CD4-positive, alpha-beta T cell (primary cell): ENCODE measurements around the gene SEMA6D. TPM values are rescaled to one million over a fixed set of nuclear protein-coding genes. Genes with fewer than 3 reads are reported as not detected.

Source experiments
- ATAC-seq: fragments of 200-7000 bp; cut with Tn5 transposase; one replicate; pipeline ENCODE4 v1.10.0; 2022; ENCODE audit warnings: mild to moderate bottlenecking; ENCODE audit not compliant: poor library complexity
- CTCF ChIA-PET: fragments of 350-600 bp; sonication (Branson Sonifier 250); formaldehyde crosslinking; loops from one replicate; lab custom pipeline; 2021; ENCODE audit warnings: antibody characterized with exemption, inconsistent platforms; lab: Charles Lee
- POLR2A ChIA-PET: fragments of 350-600 bp; sonication (Branson Sonifier 250); formaldehyde crosslinking; loops from one replicate; lab custom pipeline; 2021; ENCODE audit warnings: antibody characterized with exemption, inconsistent platforms; lab: Charles Lee
- DNase-seq, 14 experiments: peaks; one replicate each; pipeline ENCODE4 v3.0.0-alpha.2; 2013 to 2020; ENCODE audit warnings: mixed read lengths in 2 of 14
- H3K27ac ChIP-seq, 2 donors: one replicate each; pipeline versions ENCODE4 v1.5.1 to v1.7.0; 2013; ENCODE audit warnings: low read length in 2 of 2, low read depth in 1 of 2, mild to moderate bottlenecking in 1 of 2
- H3K27me3 ChIP-seq, 2 experiments: 1 replicate in 1 of 2; 2 replicates in 1 of 2; pipeline versions ENCODE4 v1.6.1 to v1.7.0; 2013; ENCODE audit warnings: low read length in 2 of 2, control low read depth in 1 of 2, mild to moderate bottlenecking in 1 of 2, moderate library complexity in 1 of 2; ENCODE audit not compliant: insufficient read depth in 2 of 2, control insufficient read depth in 1 of 2
- H3K36me3 ChIP-seq: one replicate; pipeline ENCODE4 v1.6.1; 2013; ENCODE audit warnings: low read length, control low read depth; ENCODE audit not compliant: insufficient read depth
- H3K4me1 ChIP-seq: one replicate; pipeline ENCODE4 v1.6.1; 2013; ENCODE audit warnings: low read length, control low read depth; ENCODE audit not compliant: insufficient read depth
- H3K4me3 ChIP-seq: one replicate; pipeline ENCODE4 v1.5.1; 2013; ENCODE audit warnings: mild to moderate bottlenecking, low read length, moderate library complexity
- H3K9me3 ChIP-seq, 2 experiments: 1 replicate in 1 of 2; 2 replicates in 1 of 2; pipeline versions ENCODE4 v1.6.1 to v1.7.0; 2013; ENCODE audit warnings: low read length in 2 of 2, mild to moderate bottlenecking in 2 of 2, control low read depth in 1 of 2, moderate library complexity in 1 of 2; ENCODE audit not compliant: control insufficient read depth in 1 of 2, insufficient read depth in 1 of 2
- H3K27ac Mint-ChIP-seq: one replicate; pipeline ENCODE4 v1.8.0; 2020; ENCODE audit warnings: mixed read lengths
- H3K27me3 Mint-ChIP-seq: one replicate; pipeline ENCODE4 v1.8.0; 2021; ENCODE audit warnings: mixed read lengths
- H3K36me3 Mint-ChIP-seq: one replicate; pipeline ENCODE4 v1.8.0; 2021; ENCODE audit warnings: low read depth, mixed read lengths
- H3K4me1 Mint-ChIP-seq: one replicate; pipeline ENCODE4 v1.8.0; 2021; ENCODE audit warnings: low read depth, mixed read lengths
- H3K4me3 Mint-ChIP-seq: one replicate; pipeline ENCODE4 v1.8.0; 2020; ENCODE audit warnings: mild to moderate bottlenecking, mixed read lengths
- H3K9me3 Mint-ChIP-seq: one replicate; pipeline ENCODE4 v1.8.0; 2020; ENCODE audit warnings: mixed read lengths
- CTCF ChIP-seq: fragments of 200-600 bp; IDR thresholded peaks from one replicate; pipeline ENCODE4 v1.8.0; 2022; ENCODE audit warnings: antibody characterized with exemption, mild to moderate bottlenecking
- intact Hi-C, 2 experiments: fragments of 100-400 bp; cut with DNase I in 1 of 2; cut with micrococcal nuclease in 1 of 2; formaldehyde crosslinking; loops; one replicate each; pipeline versions ENCODE4 v1.15.1 to v1.9.0; 2023 to 2025; cut with DNase I, micrococcal nuclease
- total RNA-seq, 174 experiments: library from RNA in 2 of 174; stranded (reverse) in 2 of 174; gene quantifications; one replicate each; pipeline ENCODE4 v1.2.3 and lab custom pipeline; 2021 to 2026

The SEMA6D gene
- total RNA-seq, 2 experiments from 2014 or later: not detected

GRCh38 chr15:47726399-47726823 is 9.1 kb downstream of the SEMA6D start:
- no peak for TF ChIP-seq CTCF
- no peaks in the 10 kb centered on the region for H3K4me1 ChIP-seq
- Mint-ChIP-seq H3K27me3 (peaks cover 27% of the 10 kb centered on the region), H3K27ac (no peak overlapping the region), H3K4me1 (no peaks in the 10 kb centered on the region), H3K36me3 (no peaks in the 10 kb centered on the region), H3K4me3 (no peak overlapping the region), H3K9me3 (no peaks in the 10 kb centered on the region)
- no peak for DNase-seq
- H3K27ac ChIP-seq: no peak overlapping the region
- H3K27me3 ChIP-seq: peaks cover 0 to under 1% of the 10 kb centered on the region in 2 experiments
- ATAC-seq: no peak
- CTCF ChIA-PET: no interaction called here
- peaks cover 0 to 7% of the 10 kb centered on the region in 2 experiments for H3K9me3 ChIP-seq
- no peaks in the 10 kb centered on the region for H3K36me3 ChIP-seq
- intact Hi-C loops: no loop called here
- POLR2A ChIA-PET: no interaction called here
- H3K4me3 ChIP-seq: no peak overlapping the region

GRCh38 chr15:47727137-47727536 is 9.8 kb downstream of the SEMA6D start:
- Mint-ChIP-seq H3K4me1 (no peaks in the 10 kb centered on the region), H3K27me3 (peaks cover 21% of the 10 kb centered on the region), H3K36me3 (no peaks in the 10 kb centered on the region), H3K4me3 (no peak overlapping the region), H3K9me3 (no peaks in the 10 kb centered on the region), H3K27ac (no peak overlapping the region)
- ChIA-PET CTCF (no interaction called here), POLR2A (no interaction called here)
- H3K27me3 ChIP-seq: no peaks in the 10 kb centered on the region
- H3K4me1 ChIP-seq: no peaks in the 10 kb centered on the region
- H3K4me3 ChIP-seq: no peak overlapping the region
- no peak overlapping the region for H3K27ac ChIP-seq
- no peaks in the 10 kb centered on the region for H3K36me3 ChIP-seq
- peaks cover 0 to 7% of the 10 kb centered on the region in 2 experiments for H3K9me3 ChIP-seq
- DNase-seq: no peak
- intact Hi-C loops: no loop called here
- ATAC-seq: no peak
- TF ChIP-seq CTCF: no peak

- ATAC-seq (no peak), DNase-seq (no peak)
- no peak overlapping the region for H3K27ac Mint-ChIP-seq
- Histone ChIP-seq H3K27me3 (no peaks in the 10 kb centered on the region), H3K4me3 (no peak overlapping the region), H3K27ac (no peak overlapping the region), H3K4me1 (no peaks in the 10 kb centered on the region), H3K9me3 (peaks cover 0 to 7% of the 10 kb centered on the region in 2 experiments), H3K36me3 (no peaks in the 10 kb centered on the region)
- H3K4me1 Mint-ChIP-seq: no peaks in the 10 kb centered on the region
- ChIA-PET CTCF (no interaction called here), POLR2A (no interaction called here)
- intact Hi-C loops: no loop called here
- TF ChIP-seq CTCF: no peak
- H3K4me3 Mint-ChIP-seq: no peak overlapping the region
- no peaks in the 10 kb centered on the region for H3K36me3 Mint-ChIP-seq
- peaks cover 16% of the 10 kb centered on the region for H3K27me3 Mint-ChIP-seq
- H3K9me3 Mint-ChIP-seq: no peaks in the 10 kb centered on the region
Measured at GRCh38 chr15:47727676-47728075, 10.4 kb downstream of the SEMA6D start.
